Lower leg skin (tissue), 4 donors: ENCODE data around the gene DLGAP4. TPM values are rescaled to one million over a fixed set of nuclear protein-coding genes. Genes with fewer than 3 reads are reported as not detected.

ENCODE experiments used
- DNase-seq, 2 donors: peaks; one replicate each; pipeline ENCODE4 v3.0.0-alpha.2; 2019; ENCODE audit warnings: low spot score in 2 of 2
- H3K4me3 ChIP-seq: fragments of 200-600 bp; sonication (generic); 2 replicates; pipeline ENCODE4 v1.5.1; 2017; ENCODE audit warnings: mild to moderate bottlenecking, low read depth; ENCODE audit not compliant: poor library complexity, severe bottlenecking
- POLR2A ChIP-seq, 2 donors: fragments of 450-650 bp; IDR thresholded peaks; one replicate each; pipeline ENCODE4 v1.6.1; 2016 to 2017; ENCODE audit warnings: antibody characterized with exemption in 2 of 2, mild to moderate bottlenecking in 1 of 2, moderate library complexity in 1 of 2
- WGBS, 2 donors: methylation state at CpG; one replicate each; pipeline ENCODE4 v1.1.5; 2018; 5-methylcytosine and 5-hydroxymethylcytosine counted together
- intact Hi-C: fragments of 100-400 bp; cut with DNase I; formaldehyde crosslinking; loops from one replicate; pipeline ENCODE4 v1.15.0; 2023; ENCODE audit warnings: low total_unique reads
- total RNA-seq, 4 donors: library from RNA; depleted of rRNA; stranded (reverse); fragments of >200 nt; gene quantifications; one replicate each; pipeline ENCODE4 v1.1.0, GENCODE V29; 2016
- TF ChIP-seq, protein P1 (sequence below), 3 donors: fragments of 450-650 bp; IDR thresholded peaks; one replicate each; pipeline ENCODE4 v1.5.1; 2016; ENCODE audit warnings: antibody characterized with exemption in 3 of 3, mild to moderate bottlenecking in 3 of 3, moderate library complexity in 2 of 3

DLGAP4 gene
- total RNA-seq, 4 donors from 2014 or later: 75.9 to 162 (median 87.7) TPM

DNA sequence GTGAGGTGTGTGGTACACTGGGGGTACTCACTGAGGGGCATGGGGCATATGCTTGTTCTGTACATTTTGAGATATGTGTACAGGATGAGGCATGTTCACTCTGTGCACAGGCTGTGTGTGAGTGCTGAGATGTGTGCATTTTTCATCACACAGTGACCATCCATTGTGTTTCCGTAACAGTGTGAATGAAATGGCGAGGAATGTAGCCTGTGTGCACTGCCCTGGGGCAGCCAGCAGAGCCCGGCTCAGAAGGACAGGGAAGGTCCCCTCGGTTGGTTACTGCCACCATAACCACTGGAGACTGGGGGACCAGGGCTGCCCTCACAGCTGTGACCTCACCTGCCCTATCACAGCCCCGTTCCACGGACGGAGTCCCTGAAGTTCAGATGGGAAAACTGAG is 129.0 kb downstream of the DLGAP4 start:
- H3K4me3 ChIP-seq: no peak overlapping the region
- 88 to 94% methylated on average over 7 of the region's 7 CpGs for WGBS, 2 donors
- intact Hi-C loops: loop anchor here (5.0 kb wide), 1 partner anchor 228 kb away; no protein-coding TSS in a partner anchor
- DNase-seq: no peak
- no peak for TF ChIP-seq POLR2A (IDR thresholded peaks at IDR 0.05)
- TF ChIP-seq, protein P1, sequence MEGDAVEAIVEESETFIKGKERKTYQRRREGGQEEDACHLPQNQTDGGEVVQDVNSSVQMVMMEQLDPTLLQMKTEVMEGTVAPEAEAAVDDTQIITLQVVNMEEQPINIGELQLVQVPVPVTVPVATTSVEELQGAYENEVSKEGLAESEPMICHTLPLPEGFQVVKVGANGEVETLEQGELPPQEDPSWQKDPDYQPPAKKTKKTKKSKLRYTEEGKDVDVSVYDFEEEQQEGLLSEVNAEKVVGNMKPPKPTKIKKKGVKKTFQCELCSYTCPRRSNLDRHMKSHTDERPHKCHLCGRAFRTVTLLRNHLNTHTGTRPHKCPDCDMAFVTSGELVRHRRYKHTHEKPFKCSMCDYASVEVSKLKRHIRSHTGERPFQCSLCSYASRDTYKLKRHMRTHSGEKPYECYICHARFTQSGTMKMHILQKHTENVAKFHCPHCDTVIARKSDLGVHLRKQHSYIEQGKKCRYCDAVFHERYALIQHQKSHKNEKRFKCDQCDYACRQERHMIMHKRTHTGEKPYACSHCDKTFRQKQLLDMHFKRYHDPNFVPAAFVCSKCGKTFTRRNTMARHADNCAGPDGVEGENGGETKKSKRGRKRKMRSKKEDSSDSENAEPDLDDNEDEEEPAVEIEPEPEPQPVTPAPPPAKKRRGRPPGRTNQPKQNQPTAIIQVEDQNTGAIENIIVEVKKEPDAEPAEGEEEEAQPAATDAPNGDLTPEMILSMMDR (IDR thresholded peaks at IDR 0.05): no peak

DNA sequence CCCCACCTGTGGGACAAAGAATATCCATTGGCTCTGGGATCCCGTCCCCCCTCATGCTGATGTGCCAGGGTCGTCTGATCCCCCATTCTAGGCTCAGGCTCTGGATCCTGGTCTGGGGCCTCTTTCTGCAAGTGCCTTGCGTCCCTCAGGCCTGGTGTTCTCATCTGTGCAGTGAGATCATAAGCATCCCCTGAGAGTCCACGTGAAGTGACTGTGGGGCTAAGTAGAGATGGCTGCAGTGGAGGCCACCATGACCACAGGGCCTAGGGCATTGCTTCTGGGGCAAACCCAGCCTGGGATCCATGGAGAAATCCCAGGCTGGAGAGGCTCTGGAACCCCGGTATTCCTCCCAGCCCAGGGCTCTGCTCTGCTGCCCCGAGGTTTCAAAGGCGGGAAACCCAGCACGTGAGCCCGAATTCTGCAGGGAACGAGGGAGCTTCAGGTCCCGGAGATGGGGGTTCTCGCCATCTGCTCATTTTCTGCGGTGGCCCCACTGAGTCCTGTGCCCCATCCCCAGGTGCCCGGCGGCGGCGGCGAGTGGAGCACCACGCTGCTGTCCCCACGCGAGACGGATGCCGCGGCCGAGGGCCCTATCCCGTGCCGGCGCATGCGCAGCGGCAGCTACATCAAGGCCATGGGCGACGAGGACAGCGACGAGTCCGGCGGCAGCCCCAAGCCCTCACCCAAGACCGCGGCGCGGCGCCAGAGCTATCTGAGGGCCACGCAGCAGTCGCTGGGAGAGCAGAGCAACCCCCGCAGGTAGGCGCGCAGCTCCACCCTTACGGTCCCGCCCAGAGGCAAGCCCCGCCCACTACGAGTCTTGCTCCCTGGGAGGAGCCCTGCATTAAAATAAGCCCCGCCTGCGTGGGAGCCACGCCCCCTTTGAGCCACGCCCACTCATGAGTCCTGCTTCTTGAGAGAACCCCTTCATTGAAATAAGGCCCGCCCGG is 129.7 kb downstream of the DLGAP4 start:
- peak; percentile 67 to 93 for DNase-seq
- intact Hi-C loops: loop anchor here (5.0 kb wide), 1 partner anchor 229 kb away; no protein-coding TSS in a partner anchor

GRCh38 chr20:36439040-36439730 is 133.0 kb downstream of the DLGAP4 start:
- WGBS, 2 donors: 26 to 27% methylated on average over 9 of the region's 9 CpGs
- H3K4me3 ChIP-seq: no peak overlapping the region
- TF ChIP-seq, protein P1 (IDR thresholded peaks at IDR 0.05): peak in 1 of 3 donors; percentile 47
- TF ChIP-seq POLR2A (IDR thresholded peaks at IDR 0.05): no peak
- peak; percentile 46 to 91 for DNase-seq
- intact Hi-C loops: loop anchor here (5.0 kb wide), 1 partner anchor 232 kb away; no protein-coding TSS in a partner anchor

More for the DNA sequence above, 129.7 kb downstream of the DLGAP4 start:
- H3K4me3 ChIP-seq: no peak overlapping the region
- TF ChIP-seq, protein P1 (IDR thresholded peaks at IDR 0.05): no peak
- TF ChIP-seq POLR2A (IDR thresholded peaks at IDR 0.05): no peak
- WGBS, 2 donors: 39 to 60% methylated on average over 20 to 40 of the region's 56 CpGs

GRCh38 chr20:36439731-36440072 is 133.6 kb downstream of the DLGAP4 start:
- intact Hi-C loops: loop anchor here (5.0 kb wide), 1 partner anchor 232 kb away; no protein-coding TSS in a partner anchor
- TF ChIP-seq POLR2A (IDR thresholded peaks at IDR 0.05): no peak
- TF ChIP-seq, protein P1 (IDR thresholded peaks at IDR 0.05): no peak
- H3K4me3 ChIP-seq: no peak overlapping the region
- no peak for DNase-seq
- WGBS, 2 donors: 39 to 41% methylated on average over 2 to 4 of the region's 7 CpGs

- H3K4me3 ChIP-seq: no peak overlapping the region
- no peak for TF ChIP-seq POLR2A (IDR thresholded peaks at IDR 0.05)
- TF ChIP-seq, protein P1 (IDR thresholded peaks at IDR 0.05): no peak
- intact Hi-C loops: no loop called here
- no peak for DNase-seq
- WGBS, 2 donors: 77 to 86% methylated on average over 11 of the region's 11 CpGs
These were observed 134.4 kb downstream of the DLGAP4 start for GRCh38 chr20:36440370-36441026.
